HepG2 (cell line): Measurements from ENCODE around the gene ATN1.

ENCODE experiments used
- ARNTL ChIP-seq: sonication (generic); formaldehyde crosslinking; IDR thresholded peaks from 2 replicates; pipeline ENCODE4 v1.4.0; 2020; ENCODE audit warnings: mild to moderate bottlenecking, missing genetic modification reagents
- CTCF ChIP-seq: sonication (generic); formaldehyde crosslinking; IDR thresholded peaks from 2 replicates; pipeline ENCODE4 v1.5.0; 2020; ENCODE audit warnings: mild to moderate bottlenecking, missing genetic modification reagents, moderate library complexity
- FIP1L1 ChIP-seq: fragments of 200-400 bp; formaldehyde crosslinking; IDR thresholded peaks from 2 replicates; pipeline ENCODE4 v1.6.1; 2018; ENCODE audit warnings: low read depth, mild to moderate bottlenecking, low read length, moderate library complexity, borderline replicate concordance; ENCODE audit not compliant: insufficient read depth
- GABPB1 ChIP-seq: IDR thresholded peaks from 2 replicates; pipeline ENCODE4 v1.6.1; 2016; ENCODE audit warnings: mild to moderate bottlenecking, missing genetic modification reagents, moderate library complexity, missing compliant biosample characterization
- JUND ChIP-seq: sonication (generic); formaldehyde crosslinking; IDR thresholded peaks from 2 replicates; pipeline ENCODE4 v1.8.0; 2022; ENCODE audit warnings: mild to moderate bottlenecking, missing genetic modification reagents
- NONO ChIP-seq, 2 experiments: fragments of 450-650 bp in 1 of 2; sonication (generic) in 1 of 2; formaldehyde crosslinking in 1 of 2; IDR thresholded peaks in 1 of 2; conservative IDR thresholded peaks in 1 of 2; 2 replicates each; pipeline versions ENCODE4 v1.6.1 to v1.8.0; 2017 to 2022; ENCODE audit warnings: mild to moderate bottlenecking in 1 of 2, missing genetic modification reagents in 1 of 2, moderate library complexity in 1 of 2
- SMAD3 ChIP-seq: sonication (generic); formaldehyde crosslinking; IDR thresholded peaks from 2 replicates; pipeline ENCODE4 v1.4.0; 2020; ENCODE audit warnings: missing genetic modification reagents

GRCh38 chr12:6979021-6979420 is 51.3 kb downstream of the ATN1 start:
- no peak for TF ChIP-seq CTCF (CRISPR knock-in tag)
- TF ChIP-seq GABPB1 (CRISPR knock-in tag) = no peak
- TF ChIP-seq SMAD3 (CRISPR knock-in tag) = no peak
- no peak for TF ChIP-seq NONO (IDR thresholded peaks at IDR 0.05)
- no peak for TF ChIP-seq NONO (CRISPR knock-in tag; conservative IDR thresholded peaks at IDR 0.05)
- no peak for TF ChIP-seq JUND
- TF ChIP-seq ARNTL (CRISPR knock-in tag) = no peak
- no peak for TF ChIP-seq FIP1L1
